Left colon (tissue), 2 donors: ENCODE results near the gene CH25H. TPM values are rescaled to one million over a fixed set of nuclear protein-coding genes. Genes with fewer than 3 reads are reported as not detected.
A peak's percentile ranks its signal among the peaks of the same experiment; 100 is the strongest.

Source experiments
- ATAC-seq: fragments of 200-7000 bp; cut with Tn5 transposase; one replicate; pipeline ENCODE4 v1.9.1; 2020; ENCODE audit warnings: mild to moderate bottlenecking, moderate library complexity
- DNase-seq, 2 donors: peaks; one replicate each; pipeline ENCODE4 v3.0.0-alpha.2; 2020
- intact Hi-C, 2 donors: fragments of 100-400 bp; cut with DNase I in 1 of 2; cut with micrococcal nuclease in 1 of 2; formaldehyde crosslinking; loops; one replicate each; pipeline versions ENCODE4 v1.11.2 to v1.14.0; 2022; cut with DNase I, micrococcal nuclease
- total RNA-seq, 2 donors: library from RNA; stranded (reverse); fragmentation: NEBNext Ultra II Directional; extraction: Animal tissue kit (Norgen Biotek cat#: 25700); gene quantifications; one replicate each; pipeline ENCODE4 v1.2.1, GENCODE V29; 2021
- donor health status: DM: no; HTN: no; CAD: no.
- donor health status: DM: yes; HTN: yes; CAD: no.

The CH25H gene
- total RNA-seq, 2 donors from 2014 or later, result 0.46 to 1.3 TPM

- DNase-seq, result no peak
- ATAC-seq, result no peak
- intact Hi-C loops, result no loop called here
Observed at GRCh38 chr10:89165923-89166322, 41.2 kb downstream of the CH25H start.

GRCh38 chr10:89164920-89165319 is 42.2 kb downstream of the CH25H start:
- DNase-seq (no peak), ATAC-seq (no peak)
- intact Hi-C loops, result no loop called here

- intact Hi-C loops, result no loop called here
Observed at GRCh38 chr10:89164080-89164479, 43.0 kb downstream of the CH25H start.

DNA sequence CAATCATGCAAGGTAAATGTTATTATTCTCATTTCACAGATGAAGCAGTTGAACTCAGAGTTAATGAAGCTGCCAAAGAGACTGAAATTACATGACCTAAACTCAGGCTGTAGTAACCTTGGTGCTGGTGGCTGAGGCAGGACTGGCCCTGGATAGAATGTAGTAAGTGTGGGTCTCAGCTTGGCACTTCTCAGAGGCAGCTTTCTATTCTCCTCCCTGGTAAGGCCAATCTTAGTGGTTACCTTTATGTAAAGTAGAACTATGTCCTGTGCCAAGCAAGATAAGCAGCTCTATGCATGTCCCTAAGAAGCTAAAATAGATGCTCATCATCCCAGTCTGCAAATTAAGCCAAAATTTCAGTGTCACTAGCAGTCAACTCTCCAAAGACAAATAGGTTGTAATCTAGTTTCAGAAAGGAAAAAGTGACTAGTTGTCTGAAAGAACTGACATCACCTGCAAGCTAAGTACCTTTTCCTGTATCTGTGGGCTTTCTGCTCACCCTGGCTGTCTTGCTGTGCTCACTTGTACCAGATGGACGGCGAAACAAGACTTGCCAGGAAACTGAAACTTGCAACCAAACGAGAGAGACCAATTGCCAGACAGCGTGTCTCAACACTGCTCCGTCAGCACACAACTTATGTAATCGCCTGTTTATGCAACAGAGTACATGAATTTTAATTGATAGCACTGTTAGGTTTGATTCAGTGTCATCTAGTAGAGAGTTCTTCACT is 43.7 kb downstream of the CH25H start:
- ATAC-seq, result no peak
- intact Hi-C loops, result no loop called here
- DNase-seq, result peak; percentile 23 to 34

More at GRCh38 chr10:89164080-89164479, 43.0 kb downstream of the CH25H start:
- ATAC-seq, result no peak
- no peak for DNase-seq

- no peak for ATAC-seq
- DNase-seq, result no peak
- intact Hi-C loops, result no loop called here
Observed at GRCh38 chr10:89162596-89162995, 44.5 kb downstream of the CH25H start.

DNA sequence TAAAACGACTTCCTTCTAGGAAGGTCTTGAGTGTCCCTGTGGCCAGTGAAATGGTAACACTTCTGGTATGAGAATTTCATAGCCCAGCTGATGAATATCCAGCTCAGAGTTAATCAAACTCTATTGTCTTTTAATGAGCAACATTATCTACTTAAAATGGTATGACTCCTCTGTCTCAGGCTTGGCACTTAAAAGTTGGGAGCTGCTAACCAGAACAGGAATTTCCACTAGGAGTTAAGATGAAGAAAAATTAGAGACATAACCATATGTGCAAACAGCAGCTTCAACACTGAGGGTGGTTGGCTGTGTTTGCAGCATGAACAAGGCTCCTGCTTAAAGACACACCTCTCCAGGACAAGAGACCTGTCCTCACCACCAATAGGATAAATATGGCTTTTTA is 46.8 kb downstream of the CH25H start:
- ATAC-seq, result no peak
- intact Hi-C loops, result no loop called here
- DNase-seq, result no peak

DNA sequence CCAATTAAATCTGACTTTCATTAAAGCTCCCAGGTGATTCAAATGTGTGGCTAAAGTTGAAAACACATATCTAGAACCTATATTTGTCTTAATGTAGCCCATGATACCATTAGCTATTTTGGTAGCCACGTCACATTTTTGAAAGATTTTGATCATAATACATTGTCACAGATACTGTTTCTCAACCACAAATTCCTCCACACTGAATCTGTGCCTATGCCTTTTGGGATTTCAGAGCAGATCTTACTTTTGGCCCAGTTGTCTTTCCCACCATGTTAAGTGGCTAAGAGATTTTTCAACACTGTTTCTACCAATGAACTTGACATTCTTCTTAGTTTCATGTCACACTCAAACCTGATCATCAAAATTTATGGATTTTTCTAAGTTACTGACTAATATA is 47.4 kb downstream of the CH25H start:
- ATAC-seq, result no peak
- intact Hi-C loops, result no loop called here
- no peak for DNase-seq

- no peak for ATAC-seq
- intact Hi-C loops, result no loop called here
- no peak for DNase-seq
Observed at GRCh38 chr10:89159316-89159715, 47.8 kb downstream of the CH25H start.

- DNase-seq (no peak), ATAC-seq (no peak)
- intact Hi-C loops, result no loop called here
Observed at GRCh38 chr10:89158446-89158845, 48.7 kb downstream of the CH25H start.

- no peak for ATAC-seq
- DNase-seq, result no peak
- intact Hi-C loops, result no loop called here
Observed at GRCh38 chr10:89156161-89156835, 50.8 kb downstream of the CH25H start.

Other genes starting within 250 kb of the CH25H start
- gene FAS, start 216.5 kb downstream of the CH25H start, total RNA-seq, result 10 to 100 TPM; 33.8 to 54.1 TPM
- gene LIPA, start 44.5 kb upstream of the CH25H start, total RNA-seq, result 10 to 100 TPM; 19.0 to 39.8 TPM
- 1 to 10 TPM; 4.3 to 7.1 TPM for gene IFIT2, start 94.7 kb upstream of the CH25H start, total RNA-seq
- 10 to 100 TPM in 1 of 2 donors, 1 to 10 TPM in 1; 5.0 to 10.3 TPM for gene IFIT3, start 120.7 kb upstream of the CH25H start, total RNA-seq
- not detected for gene IFIT1B, start 170.7 kb upstream of the CH25H start, total RNA-seq
- gene IFIT1, start 185.3 kb upstream of the CH25H start, total RNA-seq, result 1 to 10 TPM; 6.1 to 6.8 TPM
- gene IFIT5, start 207.3 kb upstream of the CH25H start, total RNA-seq, result 10 to 100 TPM; 10.2 to 10.6 TPM